Breast epithelium (tissue), 3 donors: ENCODE results near the gene DYRK1A.

Experiments
- POLR2A ChIP-seq: fragments of 450-650 bp; IDR thresholded peaks from one replicate; pipeline ENCODE4 v1.6.1; 2016; ENCODE audit warnings: antibody characterized with exemption, mild to moderate bottlenecking, moderate library complexity
- POLR2AphosphoS5 ChIP-seq, 3 donors: sonication (generic); formaldehyde crosslinking; IDR thresholded peaks; one replicate each; pipeline ENCODE4 v1.6.1; 2017; ENCODE audit warnings: antibody characterized with exemption in 3 of 3
- TF ChIP-seq, protein P1 (sequence below), 3 donors: fragments of 450-650 bp; IDR thresholded peaks; one replicate each; pipeline ENCODE4 v1.5.1; 2016 to 2017; ENCODE audit warnings: antibody characterized with exemption in 3 of 3, mild to moderate bottlenecking in 3 of 3, moderate library complexity in 3 of 3

DNA sequence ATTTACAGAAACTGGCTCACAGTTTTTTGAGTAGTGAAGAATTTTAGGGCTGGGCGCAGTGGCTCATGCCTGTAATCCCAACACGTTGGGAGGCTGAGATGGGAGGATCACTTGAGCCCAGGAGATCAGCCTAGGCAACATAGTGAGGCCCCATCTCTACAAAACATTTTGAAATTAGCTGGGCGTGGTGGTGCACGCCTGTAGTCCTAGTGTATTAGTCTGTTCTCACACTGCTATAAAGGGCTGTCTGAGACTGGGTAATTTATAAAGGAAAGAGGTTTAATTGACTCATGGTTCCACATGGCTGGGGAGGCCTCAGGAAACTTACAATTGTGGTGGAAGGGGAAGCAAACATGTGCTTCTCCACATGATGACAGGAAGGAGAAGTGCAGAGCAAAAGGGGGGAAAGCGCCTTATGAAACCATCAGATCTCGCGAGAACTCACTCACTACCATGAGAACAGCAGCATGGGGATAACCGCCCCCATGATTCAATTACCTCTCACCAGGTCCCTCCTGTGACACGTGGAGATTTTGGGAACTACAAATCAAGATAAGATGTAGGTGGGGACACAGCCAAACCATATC is 24.4 kb upstream of the DYRK1A start:
- TF ChIP-seq, protein P1, sequence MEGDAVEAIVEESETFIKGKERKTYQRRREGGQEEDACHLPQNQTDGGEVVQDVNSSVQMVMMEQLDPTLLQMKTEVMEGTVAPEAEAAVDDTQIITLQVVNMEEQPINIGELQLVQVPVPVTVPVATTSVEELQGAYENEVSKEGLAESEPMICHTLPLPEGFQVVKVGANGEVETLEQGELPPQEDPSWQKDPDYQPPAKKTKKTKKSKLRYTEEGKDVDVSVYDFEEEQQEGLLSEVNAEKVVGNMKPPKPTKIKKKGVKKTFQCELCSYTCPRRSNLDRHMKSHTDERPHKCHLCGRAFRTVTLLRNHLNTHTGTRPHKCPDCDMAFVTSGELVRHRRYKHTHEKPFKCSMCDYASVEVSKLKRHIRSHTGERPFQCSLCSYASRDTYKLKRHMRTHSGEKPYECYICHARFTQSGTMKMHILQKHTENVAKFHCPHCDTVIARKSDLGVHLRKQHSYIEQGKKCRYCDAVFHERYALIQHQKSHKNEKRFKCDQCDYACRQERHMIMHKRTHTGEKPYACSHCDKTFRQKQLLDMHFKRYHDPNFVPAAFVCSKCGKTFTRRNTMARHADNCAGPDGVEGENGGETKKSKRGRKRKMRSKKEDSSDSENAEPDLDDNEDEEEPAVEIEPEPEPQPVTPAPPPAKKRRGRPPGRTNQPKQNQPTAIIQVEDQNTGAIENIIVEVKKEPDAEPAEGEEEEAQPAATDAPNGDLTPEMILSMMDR (IDR thresholded peaks at IDR 0.05): no peak
- TF ChIP-seq POLR2AphosphoS5 (IDR thresholded peaks at IDR 0.05): no peak
- TF ChIP-seq POLR2A: no peak
